Endothelial cell (in vitro differentiated cells): ENCODE results near the gene PRXL2B. TPM values are rescaled to one million over a fixed set of nuclear protein-coding genes. Genes with fewer than 3 reads are reported as not detected.
"Not testable (repeated sequence)": the region's sequence is repeated elsewhere in the genome, so short reads cannot be mapped to it uniquely, and the experiment has no call there.

Source experiments
- DNase-seq: peaks from one replicate; pipeline ENCODE4 v3.0.0; 2021; ENCODE audit warnings: low spot score
- H3K27ac Mint-ChIP-seq: one replicate; pipeline ENCODE4 v1.8.0; 2021; ENCODE audit warnings: mixed read lengths, inconsistent platforms; ENCODE audit not compliant: unreplicated experiment
- H3K27me3 Mint-ChIP-seq: one replicate; pipeline ENCODE4 v1.8.0; 2021; ENCODE audit warnings: mild to moderate bottlenecking, moderate library complexity, mixed read lengths, inconsistent platforms; ENCODE audit not compliant: unreplicated experiment
- H3K36me3 Mint-ChIP-seq: one replicate; pipeline ENCODE4 v1.8.0; 2021; ENCODE audit warnings: mild to moderate bottlenecking, low read depth, mixed read lengths, inconsistent platforms; ENCODE audit not compliant: unreplicated experiment
- H3K4me1 Mint-ChIP-seq: one replicate; pipeline ENCODE4 v1.8.0; 2021; ENCODE audit warnings: mild to moderate bottlenecking, mixed read lengths, inconsistent platforms; ENCODE audit not compliant: unreplicated experiment
- H3K4me3 Mint-ChIP-seq: one replicate; pipeline ENCODE4 v1.8.0; 2021; ENCODE audit warnings: mild to moderate bottlenecking, mixed read lengths, inconsistent platforms; ENCODE audit not compliant: unreplicated experiment
- H3K9me3 Mint-ChIP-seq: one replicate; pipeline ENCODE4 v1.8.0; 2021; ENCODE audit warnings: mixed read lengths, inconsistent platforms; ENCODE audit not compliant: unreplicated experiment
- total RNA-seq: library from RNA; stranded (reverse); fragmentation: NEBNext Ultra II Directional; extraction: Animal tissue kit (Norgen Biotek cat#: 25700); gene quantifications from one replicate; pipeline ENCODE4 v1.2.1, GENCODE V29; 2021; ENCODE audit not compliant: unreplicated experiment
- TF ChIP-seq, protein P1 (sequence below): fragments of 200-600 bp; sonication (generic); IDR thresholded peaks from one replicate; pipeline ENCODE4 v1.5.0; 2021; ENCODE audit warnings: antibody characterized with exemption; ENCODE audit not compliant: unreplicated experiment

Gene PRXL2B
- total RNA-seq, 1 donor from 2014 or later, result 35.6 TPM

DNA sequence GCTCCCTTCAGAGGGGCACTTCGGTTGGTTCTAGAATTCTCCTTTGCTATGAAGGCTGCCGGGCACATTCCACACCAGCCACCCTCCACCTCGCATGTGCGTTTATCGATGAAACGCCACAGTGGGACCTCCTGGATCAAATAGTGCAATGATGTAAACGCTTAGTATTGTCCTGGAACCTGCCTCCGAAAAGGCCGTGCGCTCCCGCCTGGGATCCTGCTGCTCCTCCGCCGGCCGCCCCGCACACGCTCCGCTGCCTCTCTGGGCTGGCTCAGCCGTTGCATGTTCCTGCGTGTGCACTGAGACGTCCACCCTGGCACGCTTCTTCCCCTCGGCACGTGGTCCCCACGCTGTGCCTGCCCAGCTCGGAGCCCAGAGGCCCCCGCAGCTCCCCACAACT lies 34.4 kb upstream of the PRXL2B start:
- DNase-seq, result no peak
- no peak overlapping the region for H3K4me3 Mint-ChIP-seq
- no peaks in the 10 kb centered on the region for H3K36me3 Mint-ChIP-seq
- no peaks in the 10 kb centered on the region for H3K9me3 Mint-ChIP-seq
- TF ChIP-seq, protein P1, sequence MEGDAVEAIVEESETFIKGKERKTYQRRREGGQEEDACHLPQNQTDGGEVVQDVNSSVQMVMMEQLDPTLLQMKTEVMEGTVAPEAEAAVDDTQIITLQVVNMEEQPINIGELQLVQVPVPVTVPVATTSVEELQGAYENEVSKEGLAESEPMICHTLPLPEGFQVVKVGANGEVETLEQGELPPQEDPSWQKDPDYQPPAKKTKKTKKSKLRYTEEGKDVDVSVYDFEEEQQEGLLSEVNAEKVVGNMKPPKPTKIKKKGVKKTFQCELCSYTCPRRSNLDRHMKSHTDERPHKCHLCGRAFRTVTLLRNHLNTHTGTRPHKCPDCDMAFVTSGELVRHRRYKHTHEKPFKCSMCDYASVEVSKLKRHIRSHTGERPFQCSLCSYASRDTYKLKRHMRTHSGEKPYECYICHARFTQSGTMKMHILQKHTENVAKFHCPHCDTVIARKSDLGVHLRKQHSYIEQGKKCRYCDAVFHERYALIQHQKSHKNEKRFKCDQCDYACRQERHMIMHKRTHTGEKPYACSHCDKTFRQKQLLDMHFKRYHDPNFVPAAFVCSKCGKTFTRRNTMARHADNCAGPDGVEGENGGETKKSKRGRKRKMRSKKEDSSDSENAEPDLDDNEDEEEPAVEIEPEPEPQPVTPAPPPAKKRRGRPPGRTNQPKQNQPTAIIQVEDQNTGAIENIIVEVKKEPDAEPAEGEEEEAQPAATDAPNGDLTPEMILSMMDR, result no peak
- peaks cover 7% of the 10 kb centered on the region for H3K27me3 Mint-ChIP-seq
- H3K27ac Mint-ChIP-seq, result no peak overlapping the region
- no peaks in the 10 kb centered on the region for H3K4me1 Mint-ChIP-seq

DNA sequence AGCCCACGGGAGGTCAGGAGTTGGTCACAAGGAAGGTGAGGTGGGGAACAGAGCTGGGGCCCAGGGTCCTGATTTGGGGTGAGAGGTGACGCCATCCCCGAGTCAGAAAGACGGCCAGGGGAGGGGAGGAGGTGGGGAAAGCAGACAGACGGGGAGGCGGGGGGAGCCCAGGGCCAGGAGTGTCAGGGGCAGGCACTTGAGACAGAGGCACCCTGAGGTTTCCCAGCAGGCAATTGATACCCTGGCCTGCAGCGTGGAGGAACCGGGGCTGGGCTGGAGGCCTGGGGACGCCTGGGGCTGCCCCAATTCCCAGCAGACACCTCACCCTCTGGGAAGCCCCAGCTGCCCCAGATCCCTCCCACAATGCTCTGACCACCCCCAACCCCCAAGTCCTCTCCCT lies 33.5 kb upstream of the PRXL2B start:
- DNase-seq, H3K36me3 Mint-ChIP-seq, H3K9me3 Mint-ChIP-seq, H3K4me1 Mint-ChIP-seq, H3K27ac Mint-ChIP-seq, H3K4me3 Mint-ChIP-seq, H3K27me3 Mint-ChIP-seq: not testable (repeated sequence)

DNA sequence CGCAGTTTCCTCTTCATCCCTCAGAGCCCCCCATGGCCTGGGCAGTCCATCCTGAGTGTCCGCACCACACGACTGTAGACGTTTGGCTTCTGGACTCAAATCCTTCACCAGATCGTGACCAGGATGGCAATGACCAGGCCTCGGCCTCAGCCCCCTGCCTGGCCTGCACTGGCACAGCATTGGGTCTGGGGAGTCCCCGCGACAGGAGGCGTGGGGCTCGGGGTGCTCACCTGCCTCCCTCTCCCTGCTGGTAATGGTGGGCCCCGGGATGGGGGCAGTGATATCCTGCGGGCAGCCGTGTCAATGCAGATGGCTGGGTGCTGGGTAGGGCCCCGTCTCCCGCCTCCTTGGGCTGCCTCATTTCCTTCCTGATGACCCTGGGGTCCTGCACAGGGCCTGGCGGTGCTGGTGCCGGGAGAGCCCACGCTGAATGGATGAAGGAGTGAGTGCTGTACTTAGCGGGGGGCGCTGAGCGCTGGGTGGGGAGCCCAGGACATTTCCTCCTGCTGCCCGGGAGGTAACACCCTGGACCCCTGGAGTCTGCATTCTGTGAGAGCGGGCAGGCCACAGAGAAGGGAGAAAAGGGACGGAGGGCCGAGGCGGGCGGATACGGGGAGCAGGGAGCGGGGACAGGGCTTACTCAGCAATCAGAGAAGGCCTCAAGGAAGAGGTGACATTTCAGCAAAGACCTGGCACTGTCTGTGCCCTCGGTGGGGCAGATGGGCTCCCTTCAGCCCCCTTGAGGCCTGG lies 32.5 kb upstream of the PRXL2B start:
- H3K4me3 Mint-ChIP-seq, result no peak overlapping the region
- H3K27ac Mint-ChIP-seq, result no peak overlapping the region
- peaks cover 7% of the 10 kb centered on the region for H3K27me3 Mint-ChIP-seq
- H3K4me1 Mint-ChIP-seq, result no peaks in the 10 kb centered on the region
- no peaks in the 10 kb centered on the region for H3K9me3 Mint-ChIP-seq
- H3K36me3 Mint-ChIP-seq, result no peaks in the 10 kb centered on the region
- no peak for DNase-seq
- TF ChIP-seq, protein P1, result no peak

DNA sequence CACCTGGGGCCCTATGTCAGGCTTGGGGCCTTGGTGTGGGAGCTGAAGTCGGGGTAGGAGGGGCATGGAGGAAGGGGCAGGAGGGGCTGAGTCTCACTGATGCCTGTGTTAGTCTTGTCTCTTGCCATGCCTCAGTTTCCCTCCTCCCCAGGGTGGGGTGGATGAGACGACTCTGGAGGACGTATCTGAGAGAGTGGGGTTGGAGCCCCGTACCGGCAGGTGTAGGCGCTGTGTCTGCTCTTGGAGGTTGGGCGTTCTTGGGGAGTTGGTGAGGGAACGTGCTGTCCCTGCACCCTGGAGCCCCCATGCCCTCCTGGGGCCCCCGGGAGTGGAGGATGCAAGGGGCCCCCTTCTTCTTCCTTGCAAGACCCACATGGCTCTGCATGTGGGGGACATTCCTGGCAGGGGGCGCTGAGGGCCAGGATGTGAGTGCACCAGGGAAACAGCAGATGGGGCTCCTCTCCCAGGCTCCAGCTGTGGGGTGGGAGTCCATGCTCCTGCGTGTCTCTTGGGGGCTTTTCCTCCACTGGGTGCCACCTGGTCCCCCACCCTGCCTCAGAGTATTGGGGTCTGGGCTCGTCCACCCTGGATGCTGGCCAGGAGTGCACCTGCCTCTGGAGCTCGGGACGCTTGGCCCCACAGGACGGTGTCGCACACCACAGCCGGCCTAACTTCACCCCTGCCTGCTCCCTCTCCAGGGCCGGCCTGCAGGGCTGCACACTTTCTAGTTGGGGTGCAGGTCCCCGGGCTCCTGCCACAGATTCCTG lies 31.8 kb upstream of the PRXL2B start:
- no peaks in the 10 kb centered on the region for H3K9me3 Mint-ChIP-seq
- H3K27me3 Mint-ChIP-seq, result peaks cover 7% of the 10 kb centered on the region
- DNase-seq, result no peak
- no peaks in the 10 kb centered on the region for H3K4me1 Mint-ChIP-seq
- H3K4me3 Mint-ChIP-seq, result no peak overlapping the region
- TF ChIP-seq, protein P1, result no peak
- no peaks in the 10 kb centered on the region for H3K36me3 Mint-ChIP-seq
- H3K27ac Mint-ChIP-seq, result no peak overlapping the region

DNA sequence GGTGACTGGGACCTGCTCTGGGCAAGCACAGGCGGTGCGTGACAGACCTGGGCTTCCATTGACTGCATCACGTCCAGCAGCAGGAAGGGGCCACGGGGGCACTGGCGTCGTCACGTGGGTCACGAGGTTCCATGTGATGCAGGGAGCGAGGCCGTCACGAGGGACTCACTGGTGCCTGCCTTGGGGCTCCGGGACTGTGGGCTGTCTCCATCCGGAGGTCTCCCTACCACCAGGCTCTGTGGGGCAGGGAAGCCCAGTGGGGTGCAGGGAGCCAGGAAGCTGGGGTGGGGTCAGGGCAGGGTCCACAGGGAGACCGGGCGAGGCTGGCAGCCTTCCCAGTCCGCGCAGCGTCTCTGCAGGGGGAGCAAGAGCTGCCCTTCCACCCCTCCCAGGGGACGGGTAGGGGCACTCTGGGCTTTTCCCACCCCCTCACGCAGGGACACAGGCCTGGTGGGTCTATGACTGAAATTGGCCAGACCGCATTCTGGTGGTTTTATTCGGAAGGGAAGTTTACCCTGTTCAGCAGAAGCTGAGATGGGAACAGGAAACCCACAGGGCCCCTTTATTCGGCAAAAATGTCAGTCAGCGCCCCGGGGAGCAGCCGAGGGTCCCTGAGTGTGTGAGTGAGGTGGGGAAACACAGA lies 30.8 kb upstream of the PRXL2B start:
- TF ChIP-seq, protein P1, result no peak
- Mint-ChIP-seq H3K4me3 (no peak overlapping the region), H3K36me3 (no peaks in the 10 kb centered on the region), H3K9me3 (no peaks in the 10 kb centered on the region), H3K4me1 (no peaks in the 10 kb centered on the region), H3K27me3 (peaks cover 7% of the 10 kb centered on the region), H3K27ac (no peak overlapping the region)
- no peak for DNase-seq
